Stromal cell of bone marrow (primary cell): ENCODE measurements around the gene FHDC1.
A peak's percentile ranks its signal among the peaks of the same experiment; 100 is the strongest.

ENCODE experiments used
- DNase-seq: peaks from one replicate; pipeline ENCODE4 v3.0.0-alpha.2; 2012; ENCODE audit warnings: low read depth

The FHDC1 gene

DNA sequence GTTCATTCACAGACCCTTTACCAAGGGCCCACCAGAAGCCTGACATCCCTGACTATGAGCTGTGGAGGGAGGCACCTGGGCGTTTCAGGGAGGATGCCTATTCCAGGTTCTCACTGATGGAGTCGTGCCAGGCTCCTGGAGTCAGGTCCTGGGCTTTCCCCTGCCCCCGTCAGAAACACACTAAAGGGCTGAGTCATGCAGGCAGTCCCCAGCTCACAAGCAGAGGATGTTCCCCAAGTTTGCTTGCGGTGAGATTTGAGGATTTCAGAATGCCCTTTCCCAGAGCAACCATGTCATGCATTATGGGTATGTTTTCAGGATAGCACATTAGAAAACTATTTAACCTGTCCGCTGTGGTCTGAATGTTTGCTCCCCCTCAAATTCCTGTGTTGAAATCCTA is 45.2 kb downstream of the FHDC1 start:
- no peak for DNase-seq

DNA sequence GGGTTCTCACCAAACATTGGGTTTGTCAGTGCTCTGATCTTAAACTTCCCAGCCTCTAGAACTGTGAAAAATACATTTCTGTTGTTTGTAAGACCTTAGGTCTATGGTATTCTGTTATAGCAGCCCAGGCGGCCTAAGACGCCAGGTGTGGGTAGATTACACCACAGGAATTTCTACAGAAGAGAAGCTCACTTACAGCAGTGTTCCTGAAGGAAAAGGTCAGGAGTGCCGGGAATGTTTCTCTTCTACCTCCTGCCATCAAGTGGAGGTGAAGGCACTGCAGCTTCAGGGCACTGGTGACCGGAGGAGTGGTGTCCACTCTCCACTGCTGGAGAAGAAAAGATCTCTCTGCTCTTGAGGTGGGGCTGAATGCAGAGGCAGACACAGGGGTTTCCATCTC is 45.7 kb downstream of the FHDC1 start:
- no peak for DNase-seq

DNA sequence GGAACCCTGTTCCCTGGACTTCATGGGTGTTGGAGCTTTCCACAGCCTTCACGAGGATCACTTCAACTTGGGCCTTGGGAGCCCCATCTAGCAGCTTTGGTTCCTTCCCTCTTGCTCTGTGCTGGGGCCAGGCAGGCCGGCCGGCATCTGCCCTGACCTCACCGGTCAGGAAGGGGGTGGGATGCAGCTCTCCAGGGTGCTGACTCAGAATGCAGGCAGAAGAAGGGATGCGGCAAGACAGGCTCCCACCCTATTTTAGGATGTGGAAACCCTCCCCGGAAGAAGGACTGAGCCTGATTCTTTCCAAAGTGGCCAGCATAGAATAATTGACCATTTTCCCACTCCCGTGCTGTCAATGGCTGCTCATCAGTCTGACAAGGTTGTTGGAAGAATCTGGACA is 47.1 kb downstream of the FHDC1 start:
- no peak for DNase-seq

DNA sequence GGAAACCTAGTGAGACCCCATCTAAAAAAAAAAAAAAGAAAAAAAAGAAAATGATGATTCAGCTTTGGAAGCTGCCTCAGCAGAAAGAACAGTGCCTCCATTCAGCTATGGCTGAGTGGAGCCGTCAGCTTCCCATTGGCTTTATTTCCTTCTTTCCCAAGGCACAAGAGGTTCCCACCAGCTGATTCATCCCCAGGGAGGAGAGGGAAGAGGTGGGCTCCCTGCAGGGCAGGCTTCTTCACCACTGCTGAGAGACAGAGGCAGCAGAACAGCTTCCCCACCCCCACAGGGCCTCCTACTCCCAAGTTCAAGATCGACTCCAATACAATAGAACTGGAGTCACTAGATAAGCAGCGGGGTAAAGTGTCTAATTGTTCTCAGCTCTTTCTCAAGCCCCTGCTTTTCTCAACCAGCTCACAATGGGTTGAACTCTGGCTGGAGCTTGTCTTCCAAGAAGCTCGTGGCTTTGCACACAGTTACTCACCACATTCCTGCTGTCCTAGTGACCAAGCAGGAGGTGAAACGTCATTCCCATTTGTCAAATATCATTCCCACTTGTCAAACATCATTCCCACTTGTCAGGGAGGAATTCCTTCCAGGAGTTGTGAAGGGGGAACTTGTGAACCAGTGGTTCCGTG is 47.8 kb downstream of the FHDC1 start:
- peak; percentile 51 for DNase-seq

DNA sequence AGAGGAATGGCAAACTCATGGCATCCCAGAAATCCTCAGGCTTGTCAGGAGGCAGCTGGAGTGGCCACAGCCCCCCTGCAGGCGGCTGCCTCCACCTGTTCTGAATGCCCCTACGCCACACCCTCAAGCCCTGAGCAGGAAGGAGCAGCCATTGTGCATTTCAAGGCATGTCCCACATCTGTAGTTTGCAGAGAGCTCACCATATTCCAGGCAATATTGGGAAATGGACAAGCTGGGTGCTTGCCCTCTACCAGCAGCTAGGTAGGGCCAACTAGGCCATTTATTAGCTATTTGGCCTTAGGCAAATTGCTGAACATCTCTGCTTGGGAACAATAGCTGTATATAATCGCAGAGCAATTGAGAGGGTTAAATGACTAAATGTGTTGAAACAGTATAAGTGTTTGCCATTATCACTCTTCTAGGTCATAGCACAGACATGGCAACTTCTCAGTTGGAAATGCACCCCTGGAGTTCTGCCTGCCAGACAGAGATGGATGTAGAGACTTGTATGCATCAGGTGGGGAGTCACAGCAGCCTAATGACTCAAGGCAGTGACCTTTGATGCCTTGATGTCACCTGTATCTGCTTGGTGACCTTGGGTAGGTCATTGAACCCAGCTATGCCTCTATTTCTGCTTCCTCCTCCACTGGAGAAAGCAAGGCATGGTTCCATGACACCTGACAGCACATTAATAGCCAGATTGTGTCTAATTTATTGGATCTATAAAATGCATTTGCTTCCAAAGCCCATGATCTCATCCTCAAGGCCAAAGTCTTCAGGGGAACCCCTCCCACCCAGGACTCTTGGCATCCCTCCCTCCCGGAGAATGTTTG is 52.8 kb downstream of the FHDC1 start:
- DNase-seq, result no peak

DNA sequence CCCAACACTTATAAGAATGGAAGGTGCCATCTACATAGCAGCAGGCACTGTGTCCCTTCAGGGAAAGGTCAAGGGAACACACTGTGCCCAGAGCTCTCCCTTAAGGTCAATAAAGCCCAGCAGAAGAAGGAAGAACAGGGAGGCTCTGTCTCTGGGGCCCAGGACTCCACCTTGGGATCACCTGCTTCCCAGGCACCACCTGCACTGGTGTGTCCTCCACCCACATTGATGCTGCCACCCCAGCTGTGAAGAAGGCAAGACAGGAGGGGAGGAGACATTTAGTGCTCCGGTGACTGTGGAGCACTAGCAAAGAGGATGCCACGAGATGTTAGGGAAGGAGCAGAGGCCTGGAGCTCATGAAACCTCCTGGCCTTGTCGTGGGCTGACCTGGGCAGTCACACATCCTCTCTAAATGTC is 53.4 kb downstream of the FHDC1 start:
- no peak for DNase-seq

DNA sequence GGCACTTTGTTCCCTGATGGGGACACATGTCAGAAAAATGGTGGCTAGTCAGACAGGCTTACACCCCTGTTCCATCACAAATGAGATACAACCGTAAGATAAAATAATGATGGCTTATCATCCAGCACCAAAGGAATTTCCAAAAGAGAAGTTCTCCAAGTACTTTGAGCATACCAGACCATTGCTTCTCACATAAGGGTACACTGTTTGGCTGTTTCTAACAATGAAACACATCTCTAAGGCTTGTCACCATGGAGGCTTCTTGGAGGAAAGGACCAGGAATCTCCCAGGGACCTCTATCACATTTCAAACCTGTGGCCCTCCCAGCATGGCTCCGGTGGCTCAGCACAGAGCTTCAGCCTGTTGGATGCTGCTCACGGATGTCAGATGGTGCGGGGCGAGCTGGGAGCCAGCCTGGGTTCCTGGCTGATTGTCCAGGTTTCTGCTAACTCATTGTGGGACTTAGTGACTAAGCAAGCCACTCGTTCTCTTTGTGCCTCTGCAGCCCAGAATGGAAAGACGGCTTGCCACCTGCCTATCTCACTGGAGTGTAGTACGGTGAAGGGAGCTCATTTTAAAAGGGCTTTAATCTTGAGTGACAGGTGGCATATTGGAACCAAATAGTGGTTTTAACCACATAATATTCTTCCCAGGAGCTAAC is 54.5 kb downstream of the FHDC1 start:
- DNase-seq, result no peak

DNA sequence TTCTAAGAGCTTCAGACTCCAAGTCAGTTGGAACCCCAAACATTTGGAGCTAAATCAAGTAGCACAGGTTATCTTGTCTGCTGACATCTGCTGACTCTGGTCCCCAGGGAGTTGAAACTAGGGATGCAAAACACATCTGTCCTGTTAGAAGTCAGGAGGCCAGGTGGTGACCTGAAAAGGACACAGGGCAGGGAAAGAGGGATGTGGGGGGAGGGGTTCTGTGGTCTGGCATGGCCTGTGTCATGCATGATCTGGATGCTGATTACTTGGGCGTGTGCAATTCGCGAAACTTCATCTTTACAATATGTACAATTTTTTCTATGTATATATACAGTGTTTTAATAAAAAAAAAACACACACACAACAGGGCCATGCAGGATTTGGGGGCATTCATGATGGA is 55.3 kb downstream of the FHDC1 start:
- no peak for DNase-seq

DNA sequence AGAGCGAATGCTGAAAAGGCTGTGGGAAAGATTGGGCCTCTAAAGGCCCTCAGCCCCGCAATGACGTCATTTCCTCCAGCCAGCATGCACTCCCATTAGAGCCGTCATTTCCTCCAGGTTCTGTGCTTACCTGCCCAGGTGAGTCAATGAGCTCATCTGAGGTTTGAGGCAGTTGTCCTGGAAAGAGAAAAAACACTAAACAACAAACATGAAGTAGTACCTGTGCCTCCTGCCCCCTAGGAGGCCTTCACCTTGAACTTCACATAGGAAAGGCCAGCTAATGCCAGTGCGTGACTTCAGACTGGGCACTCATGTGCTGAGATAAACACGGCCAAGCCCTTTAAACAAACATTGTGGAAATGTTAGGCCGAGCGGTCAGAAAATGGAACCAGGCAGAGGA is 55.9 kb downstream of the FHDC1 start:
- no peak for DNase-seq

DNA sequence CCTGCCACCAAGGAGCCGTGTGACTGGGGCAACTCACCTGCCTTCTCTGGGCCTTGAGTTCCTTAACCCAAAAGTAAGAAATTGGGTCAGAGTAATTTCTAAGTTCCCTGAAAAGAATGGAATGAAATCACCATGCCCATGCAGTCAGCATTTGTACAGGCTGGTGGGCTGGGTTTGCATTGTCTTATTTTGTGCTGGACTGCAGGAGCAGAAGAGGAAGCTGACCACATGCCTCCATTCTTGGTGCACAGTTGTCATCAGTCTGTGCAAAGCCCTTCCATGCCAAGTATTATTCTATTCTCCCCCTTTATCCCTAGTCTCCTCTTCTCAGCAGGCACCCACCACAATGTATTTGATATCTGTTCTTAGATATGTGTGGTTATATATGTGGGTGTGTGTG is 56.3 kb downstream of the FHDC1 start:
- DNase-seq, result no peak

DNA sequence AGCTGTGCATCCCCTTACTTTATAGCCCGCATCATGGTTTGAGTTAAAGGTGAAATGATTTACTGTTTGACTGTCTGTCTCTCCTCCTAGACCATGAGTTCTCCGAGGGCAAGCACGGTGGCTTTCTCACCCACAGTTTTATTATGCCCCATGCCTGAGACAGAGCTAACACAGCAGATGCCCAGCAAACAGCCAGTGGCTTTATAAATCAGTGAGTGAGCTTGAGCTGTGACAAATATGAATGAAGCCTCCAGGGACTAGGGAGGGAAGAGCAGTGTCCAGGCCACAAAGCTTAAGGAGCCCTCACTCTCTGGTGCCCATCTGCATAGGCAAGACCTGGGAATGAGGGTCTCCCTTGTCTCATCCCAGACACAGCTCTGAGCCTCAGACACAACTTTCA is 57.9 kb downstream of the FHDC1 start:
- no peak for DNase-seq

DNA sequence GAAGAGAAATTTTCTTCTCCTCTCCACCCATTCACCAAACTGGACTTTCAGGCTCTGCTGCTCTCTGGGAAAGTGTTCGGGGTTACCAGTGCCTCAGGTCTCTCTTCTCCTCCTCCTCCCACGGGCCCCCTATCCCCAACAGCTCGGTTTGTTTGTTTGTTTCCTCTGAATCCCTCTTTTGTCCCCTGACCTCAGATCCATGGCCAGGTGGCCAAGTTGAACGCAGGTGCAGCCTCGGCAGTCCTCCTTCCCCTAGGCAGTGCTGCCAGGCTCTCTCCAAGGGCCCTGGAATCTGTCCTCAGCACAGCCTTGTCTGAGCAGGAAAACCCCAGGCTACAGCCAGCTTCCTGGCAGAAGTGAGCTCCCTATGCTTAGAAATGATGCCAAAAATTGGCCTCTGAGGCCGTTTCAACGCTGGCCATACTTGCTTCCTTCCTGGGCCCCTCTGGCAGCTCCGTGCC is 60.0 kb downstream of the FHDC1 start:
- DNase-seq, result no peak

DNA sequence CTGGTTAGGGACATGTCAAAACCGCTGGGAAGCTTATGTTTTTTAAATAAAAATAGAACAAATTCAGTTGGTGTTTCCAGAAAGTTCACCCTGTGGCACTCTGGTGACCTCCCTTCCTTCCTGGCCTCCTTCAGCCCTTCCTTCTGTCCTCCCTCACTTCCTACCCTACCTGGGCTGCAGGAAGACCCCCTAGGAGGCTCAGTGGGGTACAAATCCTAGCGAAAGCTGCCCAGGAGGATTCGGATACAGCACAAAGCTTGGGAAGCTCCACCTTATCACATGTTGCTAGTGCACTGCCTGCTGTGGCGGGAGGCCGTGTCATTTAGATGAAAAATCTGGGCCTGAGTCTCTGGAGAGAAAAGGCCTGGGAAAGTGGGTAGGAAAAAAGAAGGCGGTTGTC is 60.5 kb downstream of the FHDC1 start:
- no peak for DNase-seq

DNA sequence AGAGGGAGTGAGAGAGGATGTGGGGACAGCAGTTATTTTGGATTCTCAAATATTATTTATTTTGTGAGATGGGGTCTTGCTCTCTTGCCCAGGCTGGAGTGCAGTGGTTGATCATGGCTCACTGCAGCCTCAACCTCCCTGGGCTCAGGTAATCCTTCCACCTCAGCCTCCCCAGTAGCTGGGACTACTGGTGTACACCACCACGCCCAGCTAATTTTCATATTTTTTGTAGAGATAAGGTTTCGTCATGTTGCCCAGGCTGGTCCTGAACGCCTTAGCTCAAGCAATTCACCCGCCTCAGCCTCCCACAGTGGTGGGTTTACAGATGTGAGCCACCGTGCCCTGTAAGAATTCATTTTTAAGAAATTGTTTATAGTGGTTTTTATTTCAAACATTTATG is 61.2 kb downstream of the FHDC1 start:
- DNase-seq, result no peak

DNA sequence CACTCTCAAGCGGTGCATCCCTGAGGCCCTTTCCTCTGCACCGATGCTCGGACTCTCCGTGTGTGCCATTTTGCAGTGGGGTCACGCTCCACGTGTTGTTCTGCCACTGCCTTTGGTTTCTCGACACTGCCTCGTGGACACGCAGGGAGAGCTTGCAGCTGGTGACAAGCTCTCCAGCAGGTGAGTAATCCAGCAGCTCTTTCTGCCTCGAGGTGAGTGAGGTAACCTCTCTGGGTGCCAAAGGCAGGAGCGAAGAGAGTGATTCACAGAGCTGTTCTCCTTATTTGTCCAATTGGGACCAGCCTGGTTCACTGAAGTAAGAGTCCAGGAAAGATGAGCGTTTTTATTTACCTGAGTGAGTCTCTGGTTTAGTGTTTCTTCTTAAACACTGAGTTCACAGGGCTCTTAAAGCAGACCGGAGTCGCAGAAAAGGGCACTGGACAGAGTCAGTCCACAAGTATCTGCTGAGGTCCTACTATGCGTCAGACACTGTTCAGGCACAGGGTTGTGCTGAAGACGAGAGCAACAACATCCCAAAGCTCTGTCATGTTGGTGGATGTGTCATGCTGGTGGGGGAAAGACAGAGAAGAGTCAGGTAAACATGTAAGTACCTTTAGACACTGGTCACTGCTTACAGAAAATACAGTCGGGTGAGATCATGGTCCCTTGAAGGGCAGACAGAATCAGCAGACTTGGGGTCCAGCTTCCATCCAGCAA is 61.8 kb downstream of the FHDC1 start:
- DNase-seq, result no peak

DNA sequence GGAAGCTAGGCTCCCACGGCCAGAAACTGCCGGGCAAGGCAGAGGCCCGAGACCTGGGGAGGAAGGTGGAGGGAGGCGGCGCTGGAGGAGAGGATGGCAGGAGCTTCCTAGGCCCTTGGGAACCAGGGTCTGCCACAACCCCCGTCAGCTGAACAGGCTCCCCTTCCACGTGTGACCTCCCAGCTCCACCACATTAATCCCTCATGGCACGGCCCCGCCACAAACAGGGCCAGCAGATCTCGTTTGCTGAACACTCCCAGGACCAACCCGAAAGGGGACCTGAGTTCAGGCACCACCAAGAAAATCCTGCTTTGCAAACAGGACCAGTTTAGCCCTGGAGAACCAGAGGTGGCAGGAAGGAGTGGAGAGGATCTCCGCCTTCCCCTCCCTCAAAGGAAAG is 62.7 kb downstream of the FHDC1 start:
- DNase-seq, result no peak

DNA sequence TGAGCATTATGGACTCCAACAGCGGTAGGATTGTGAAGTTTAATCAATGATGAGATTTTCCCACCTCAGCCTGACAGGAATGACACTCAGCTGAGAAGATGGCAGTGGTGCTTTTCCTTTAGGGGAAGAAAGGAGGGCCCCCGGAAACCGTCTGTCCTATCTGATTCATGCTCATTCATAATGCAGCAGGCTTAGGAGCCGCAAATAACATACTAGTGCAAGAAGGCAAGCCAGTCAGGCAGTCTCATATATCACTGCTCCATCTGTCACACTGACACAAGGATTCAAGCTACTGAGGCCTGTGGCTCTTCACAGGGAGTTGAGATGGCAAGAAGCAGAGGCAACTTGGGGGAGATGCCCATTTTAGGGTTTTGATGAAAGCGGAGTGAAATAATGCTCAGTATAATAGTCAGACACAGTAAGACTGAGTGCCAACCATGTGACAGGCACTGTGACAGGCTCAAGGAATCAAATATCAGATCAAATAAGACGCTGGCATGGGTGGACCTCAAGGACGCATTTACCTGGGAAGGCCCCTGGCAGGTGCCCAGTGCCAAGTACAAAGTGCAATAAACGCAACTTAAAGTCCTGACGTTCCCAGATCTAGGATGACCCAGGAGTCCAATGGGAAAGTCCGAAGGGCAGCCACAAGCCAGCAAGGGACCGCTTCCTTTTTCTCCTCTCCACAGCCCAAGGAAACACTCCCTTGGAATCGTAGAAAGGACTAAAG is 63.4 kb downstream of the FHDC1 start:
- no peak for DNase-seq

DNA sequence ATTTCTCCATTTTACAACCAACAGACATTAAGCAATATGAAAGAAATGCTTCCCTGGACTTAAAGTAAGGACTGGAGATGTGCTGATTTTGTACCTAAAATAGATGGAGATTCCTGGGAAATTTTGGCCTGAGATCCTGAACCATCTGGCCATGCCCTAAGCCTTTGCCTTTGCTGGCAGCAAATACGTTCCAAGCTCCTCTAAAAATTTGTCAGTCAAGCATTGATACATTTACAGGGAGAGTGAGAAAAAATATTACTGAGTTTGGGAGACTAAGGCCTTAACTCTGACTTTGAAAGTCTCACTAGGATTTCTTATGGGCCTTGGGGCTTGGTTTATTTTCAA is 63.9 kb downstream of the FHDC1 start:
- no peak for DNase-seq

DNA sequence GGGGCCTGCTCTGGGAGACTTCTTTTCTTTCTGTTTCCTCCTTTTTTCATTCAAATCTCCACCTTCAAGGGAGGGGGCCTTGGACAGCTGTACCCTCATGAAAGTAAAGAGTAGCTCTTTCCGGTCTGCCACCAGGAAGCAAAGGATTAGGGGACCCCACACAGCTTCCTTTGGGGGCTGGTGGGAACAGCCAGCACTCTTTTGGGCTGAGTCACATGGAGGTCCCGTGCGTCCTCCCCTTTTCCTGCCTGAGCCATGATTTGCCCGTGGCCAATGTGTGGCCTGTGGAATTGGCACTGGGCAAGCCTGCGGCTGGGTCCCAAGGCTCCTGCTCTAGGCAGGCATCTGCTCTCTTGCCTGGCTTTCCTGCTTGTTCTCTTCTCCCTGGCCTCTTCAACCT is 65.5 kb downstream of the FHDC1 start:
- peak; percentile 7 for DNase-seq

DNA sequence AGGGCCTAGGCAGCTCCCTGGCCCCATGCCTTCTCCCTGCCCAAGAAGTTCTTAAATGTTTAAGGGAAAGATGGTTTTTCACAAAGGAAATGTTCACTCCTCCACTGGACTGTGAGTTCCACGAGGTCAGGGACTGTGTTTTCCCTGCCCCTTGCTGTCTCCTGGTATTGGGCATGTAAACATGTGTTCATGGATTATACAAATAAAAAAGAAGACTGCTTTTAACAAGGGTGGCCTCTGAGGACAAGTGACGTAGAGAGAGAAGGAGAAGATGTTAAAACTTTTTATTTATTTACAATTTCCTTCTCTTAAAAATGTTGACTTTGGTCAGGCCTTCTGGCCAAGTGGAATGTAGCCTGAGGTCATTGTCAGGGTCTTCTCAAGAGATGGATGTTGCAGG is 66.0 kb downstream of the FHDC1 start:
- no peak for DNase-seq

DNA sequence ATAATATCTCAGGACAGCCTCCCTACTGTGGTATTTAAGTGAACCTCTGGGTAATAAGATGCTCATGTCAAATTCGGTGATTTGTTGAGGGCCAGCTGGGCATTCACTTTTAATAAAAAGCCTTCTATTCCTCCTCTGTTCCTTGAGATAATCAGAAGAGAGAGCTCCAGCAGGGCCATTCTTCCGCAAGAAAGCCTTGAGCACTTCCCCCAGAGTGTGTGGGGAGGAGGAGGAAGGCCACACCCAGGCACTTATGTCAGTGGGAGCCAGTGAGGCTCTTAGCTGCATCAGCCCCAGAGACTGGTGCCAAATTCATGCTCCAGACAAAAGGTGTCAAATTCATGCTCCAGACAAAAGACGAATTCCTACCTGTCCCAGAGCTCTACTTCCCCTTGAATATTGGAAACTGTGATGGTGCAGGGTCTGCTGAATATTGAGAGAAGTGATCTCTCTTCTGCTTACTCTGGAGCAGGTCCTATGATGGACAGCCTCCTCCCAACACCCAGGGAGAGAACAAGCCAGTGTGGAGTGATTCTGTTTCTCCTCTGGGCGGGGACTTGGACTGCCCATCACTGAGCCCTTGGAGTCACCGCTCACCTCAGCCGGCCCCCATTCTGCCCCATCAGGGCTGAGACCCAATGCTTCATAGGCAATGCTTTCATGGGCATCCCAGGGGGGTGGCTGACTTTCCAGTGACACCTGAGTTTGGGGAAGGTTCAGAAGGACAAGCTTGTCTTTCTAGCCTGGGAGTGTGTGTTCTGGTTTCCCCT is 68.1 kb downstream of the FHDC1 start:
- no peak for DNase-seq
